HG03045 (cell line): Measurements from ENCODE around the gene EPS8L1.

Experiments used
- ATAC-seq: cut with Tn5 transposase; IDR thresholded peaks from one replicate; pipeline ENCODE4 v1.9.1; 2021; ENCODE audit warnings: mild to moderate bottlenecking, moderate library complexity; ENCODE audit not compliant: unreplicated experiment

Gene EPS8L1

GRCh38 chr19:55079400-55080038 lies 3.9 kb downstream of the EPS8L1 start:
- ATAC-seq = no peak

GRCh38 chr19:55080121-55080967 lies 4.7 kb downstream of the EPS8L1 start:
- no peak for ATAC-seq

GRCh38 chr19:55080968-55081769 lies 5.5 kb downstream of the EPS8L1 start:
- peak; percentile 50 for ATAC-seq

GRCh38 chr19:55081770-55082019 lies 6.0 kb downstream of the EPS8L1 start:
- no peak for ATAC-seq

- no peak for ATAC-seq
Measured at GRCh38 chr19:55082020-55082851, 6.6 kb downstream of the EPS8L1 start.

- ATAC-seq = no peak
Measured at GRCh38 chr19:55083004-55083850, 7.6 kb downstream of the EPS8L1 start.

- ATAC-seq = no peak
Measured at GRCh38 chr19:55084416-55084815, 8.7 kb downstream of the EPS8L1 start.

GRCh38 chr19:55085923-55086715 lies 10.4 kb downstream of the EPS8L1 start:
- no peak for ATAC-seq

GRCh38 chr19:55086730-55087541 lies 11.3 kb downstream of the EPS8L1 start:
- ATAC-seq = no peak

GRCh38 chr19:55087542-55087901 lies 11.9 kb downstream of the EPS8L1 start:
- ATAC-seq = no peak

- ATAC-seq = no peak
Measured at GRCh38 chr19:55088021-55088451, 12.4 kb downstream of the EPS8L1 start.

- no peak for ATAC-seq
Measured at GRCh38 chr19:55088543-55089341, 13.1 kb downstream of the EPS8L1 start.

- ATAC-seq = no peak
Measured at GRCh38 chr19:55089342-55089944, 13.8 kb downstream of the EPS8L1 start.

- no peak for ATAC-seq
Measured at GRCh38 chr19:55090564-55090963, 14.9 kb downstream of the EPS8L1 start.

- no peak for ATAC-seq
Measured at GRCh38 chr19:55091126-55091910, 15.6 kb downstream of the EPS8L1 start.

- no peak for ATAC-seq
Measured at GRCh38 chr19:55091955-55092354, 16.3 kb downstream of the EPS8L1 start.
